Stomach smooth muscle (tissue), 2 donors: ENCODE measurements around the gene MPST.
"Not testable (repeated sequence)": the region's sequence is repeated elsewhere in the genome, so short reads cannot be mapped to it uniquely, and the experiment has no call there.

Experiments
- H3K27ac ChIP-seq: one replicate; pipeline ENCODE4 v1.7.0; 2013; ENCODE audit warnings: mild to moderate bottlenecking, low read length, inconsistent platforms
- H3K27me3 ChIP-seq, 2 donors: one replicate each; pipeline ENCODE4 v1.7.0; 2013; ENCODE audit warnings: low read length in 2 of 2; ENCODE audit not compliant: insufficient read depth in 2 of 2, control insufficient read depth in 1 of 2
- H3K36me3 ChIP-seq, 2 donors: one replicate each; pipeline ENCODE4 v1.7.0; 2013; ENCODE audit warnings: low read length in 2 of 2; ENCODE audit not compliant: control insufficient read depth in 2 of 2, insufficient read depth in 2 of 2
- H3K4me1 ChIP-seq: one replicate; pipeline ENCODE4 v1.7.0; 2013; ENCODE audit warnings: low read length; ENCODE audit not compliant: control insufficient read depth, insufficient read depth
- H3K4me3 ChIP-seq, 2 donors: one replicate each; pipeline ENCODE4 v1.7.0; 2013; ENCODE audit warnings: low read length in 2 of 2
- H3K9ac ChIP-seq, 2 donors: one replicate each; pipeline ENCODE4 v1.7.0; 2013; ENCODE audit warnings: low read length in 2 of 2, mild to moderate bottlenecking in 1 of 2
- H3K9me3 ChIP-seq, 2 donors: one replicate each; pipeline ENCODE4 v1.7.0; 2013; ENCODE audit warnings: low read length in 2 of 2; ENCODE audit not compliant: control insufficient read depth in 2 of 2
- donor health status: healthy.
- donor health status: Pancreatic carcinoma.

The MPST gene

GRCh38 chr22:36986242-36986821, 33.2 kb upstream of the MPST start:
- Histone ChIP-seq H3K9ac (no peak overlapping the region), H3K4me3 (no peak overlapping the region), H3K9me3 (peaks cover 9 to 13% of the 10 kb centered on the region in 2 donors), H3K4me1 (no peaks in the 10 kb centered on the region), H3K27me3 (peaks cover 13 to 24% of the 10 kb centered on the region in 2 donors), H3K36me3 (no peaks in the 10 kb centered on the region), H3K27ac (no peak overlapping the region)

- H3K4me1 ChIP-seq = no peaks in the 10 kb centered on the region
- H3K27me3 ChIP-seq = peaks cover 13 to 18% of the 10 kb centered on the region in 2 donors
Observed at GRCh38 chr22:36988075-36988832, 31.3 kb upstream of the MPST start.

GRCh38 chr22:36989012-36989411, 30.5 kb upstream of the MPST start:
- H3K9ac ChIP-seq, H3K27ac ChIP-seq, H3K36me3 ChIP-seq, H3K4me1 ChIP-seq, H3K4me3 ChIP-seq: not testable (repeated sequence)
- H3K9me3 ChIP-seq = peaks cover 9 to 13% of the 10 kb centered on the region in 2 donors
- peaks cover 13 to 18% of the 10 kb centered on the region in 2 donors for H3K27me3 ChIP-seq

More at GRCh38 chr22:36988075-36988832, 31.3 kb upstream of the MPST start:
- Histone ChIP-seq H3K27ac (no peak overlapping the region), H3K4me3 (no peak overlapping the region), H3K9me3 (peaks cover 9 to 13% of the 10 kb centered on the region in 2 donors), H3K9ac (no peak overlapping the region), H3K36me3 (no peaks in the 10 kb centered on the region)

- Histone ChIP-seq H3K4me3 (no peak overlapping the region), H3K27me3 (peaks cover 9 to 18% of the 10 kb centered on the region in 2 donors), H3K9me3 (peaks cover 9% of the 10 kb centered on the region in 2 donors), H3K27ac (no peak overlapping the region), H3K4me1 (no peaks in the 10 kb centered on the region), H3K9ac (no peak overlapping the region), H3K36me3 (no peaks in the 10 kb centered on the region)
Observed at GRCh38 chr22:36990457-36990856, 29.1 kb upstream of the MPST start.

GRCh38 chr22:36991206-36991605, 28.3 kb upstream of the MPST start:
- H3K27me3 ChIP-seq = peaks cover 9 to 18% of the 10 kb centered on the region in 2 donors
- H3K4me1 ChIP-seq = no peaks in the 10 kb centered on the region
- no peaks in the 10 kb centered on the region for H3K36me3 ChIP-seq

GRCh38 chr22:36997746-36998145, 21.8 kb upstream of the MPST start:
- Histone ChIP-seq H3K4me1 (no peaks in the 10 kb centered on the region), H3K4me3 (no peak overlapping the region), H3K9me3 (no peaks in the 10 kb centered on the region)

More at GRCh38 chr22:36991206-36991605, 28.3 kb upstream of the MPST start:
- Histone ChIP-seq H3K9ac (no peak overlapping the region), H3K27ac (no peak overlapping the region), H3K4me3 (no peak overlapping the region), H3K9me3 (peaks cover 2 to 3% of the 10 kb centered on the region in 2 donors)

GRCh38 chr22:36998620-36999351, 20.8 kb upstream of the MPST start:
- no peak overlapping the region for H3K4me3 ChIP-seq
- H3K4me1 ChIP-seq = no peaks in the 10 kb centered on the region
- H3K9me3 ChIP-seq = no peaks in the 10 kb centered on the region
- no peak overlapping the region for H3K9ac ChIP-seq
- H3K27ac ChIP-seq = no peak overlapping the region
- H3K27me3 ChIP-seq = peaks cover 3 to 8% of the 10 kb centered on the region in 2 donors
- no peaks in the 10 kb centered on the region for H3K36me3 ChIP-seq

More at GRCh38 chr22:36997746-36998145, 21.8 kb upstream of the MPST start:
- Histone ChIP-seq H3K9ac (no peak overlapping the region), H3K27ac (no peak overlapping the region), H3K27me3 (peaks cover 3 to 7% of the 10 kb centered on the region in 2 donors), H3K36me3 (no peaks in the 10 kb centered on the region)

- Histone ChIP-seq H3K9me3 (no peaks in the 10 kb centered on the region), H3K27me3 (peaks cover 3 to 10% of the 10 kb centered on the region in 2 donors), H3K36me3 (no peaks in the 10 kb centered on the region), H3K27ac (no peak overlapping the region), H3K4me1 (no peaks in the 10 kb centered on the region), H3K9ac (no peak overlapping the region), H3K4me3 (no peak overlapping the region)
Observed at GRCh38 chr22:36999463-36999862, 20.1 kb upstream of the MPST start.

- H3K4me3 ChIP-seq = no peak overlapping the region
- H3K4me1 ChIP-seq = no peaks in the 10 kb centered on the region
- no peak overlapping the region for H3K27ac ChIP-seq
- no peak overlapping the region for H3K9ac ChIP-seq
- peaks cover 3 to 10% of the 10 kb centered on the region in 2 donors for H3K27me3 ChIP-seq
- no peaks in the 10 kb centered on the region for H3K9me3 ChIP-seq
- no peaks in the 10 kb centered on the region for H3K36me3 ChIP-seq
Observed at GRCh38 chr22:37000676-37001534, 18.6 kb upstream of the MPST start.

- no peak overlapping the region for H3K9ac ChIP-seq
- no peaks in the 10 kb centered on the region for H3K9me3 ChIP-seq
- H3K36me3 ChIP-seq = no peaks in the 10 kb centered on the region
- H3K4me1 ChIP-seq = no peaks in the 10 kb centered on the region
- H3K4me3 ChIP-seq = no peak overlapping the region
- peaks cover 3 to 10% of the 10 kb centered on the region in 2 donors for H3K27me3 ChIP-seq
- no peak overlapping the region for H3K27ac ChIP-seq
Observed at GRCh38 chr22:37001826-37002225, 17.7 kb upstream of the MPST start.
